Naive thymus-derived CD4-positive, alpha-beta T cell (primary cell): ENCODE measurements around the gene SRP9. TPM values are rescaled to one million over a fixed set of nuclear protein-coding genes. Genes with fewer than 3 reads are reported as not detected.
"Not testable (repeated sequence)": the region's sequence is repeated elsewhere in the genome, so short reads cannot be mapped to it uniquely, and the experiment has no call there.

Experiments
- ATAC-seq: fragments of 150-1000 bp; cut with Tn5 transposase; 2 replicates; pipeline ENCODE4 v1.10.0; 2021; ENCODE audit warnings: mild to moderate bottlenecking, moderate library complexity
- CTCF ChIA-PET: fragments of 350-600 bp; sonication (Branson Sonifier 250); formaldehyde crosslinking; loops from one replicate; lab custom pipeline; 2021; ENCODE audit warnings: antibody characterized with exemption; lab: Charles Lee
- POLR2A ChIA-PET: fragments of 350-600 bp; sonication (Branson Sonifier 250); formaldehyde crosslinking; loops from one replicate; lab custom pipeline; 2021; ENCODE audit warnings: antibody characterized with exemption, inconsistent platforms; lab: Charles Lee
- DNase-seq, 9 donors: peaks; one replicate each; pipeline versions ENCODE4 v3.0.0 to v3.0.0-alpha.2; 2020 to 2022; ENCODE audit warnings: mixed read lengths in 1 of 9
- H3K27ac ChIP-seq: one replicate; pipeline ENCODE4 v1.7.0; 2013; ENCODE audit warnings: mild to moderate bottlenecking, low read depth, low read length, moderate library complexity
- H3K27me3 ChIP-seq, 2 donors: one replicate each; pipeline ENCODE4 v1.7.0; 2013; ENCODE audit warnings: low read length in 2 of 2, mild to moderate bottlenecking in 2 of 2, moderate library complexity in 2 of 2; ENCODE audit not compliant: control insufficient read depth in 2 of 2, insufficient read depth in 2 of 2
- H3K36me3 ChIP-seq, 3 experiments: 1 replicate in 2 of 3; 2 replicates in 1 of 3; pipeline ENCODE4 v1.7.0; 2013; ENCODE audit warnings: low read length in 3 of 3, mild to moderate bottlenecking in 3 of 3, moderate library complexity in 1 of 3; ENCODE audit not compliant: insufficient read depth in 3 of 3, control insufficient read depth in 2 of 3
- H3K4me1 ChIP-seq, 2 donors: one replicate each; pipeline ENCODE4 v1.7.0; 2013; ENCODE audit warnings: low read length in 2 of 2, mild to moderate bottlenecking in 2 of 2, moderate library complexity in 1 of 2; ENCODE audit not compliant: control insufficient read depth in 2 of 2, insufficient read depth in 2 of 2
- H3K4me3 ChIP-seq: 2 replicates; pipeline ENCODE4 v1.7.0; 2013; ENCODE audit warnings: mild to moderate bottlenecking, low read length
- H3K9me3 ChIP-seq, 3 experiments: 1 replicate in 2 of 3; 2 replicates in 1 of 3; pipeline ENCODE4 v1.7.0; 2013; ENCODE audit warnings: low read length in 3 of 3; ENCODE audit not compliant: control insufficient read depth in 2 of 3
- H3K27ac Mint-ChIP-seq, 9 donors: one replicate each; pipeline ENCODE4 v1.8.0; 2020 to 2022; ENCODE audit warnings: mixed read lengths in 9 of 9, mild to moderate bottlenecking in 8 of 9, moderate library complexity in 5 of 9, inconsistent platforms in 2 of 9
- H3K27me3 Mint-ChIP-seq, 5 donors: one replicate each; pipeline ENCODE4 v1.8.0; 2021 to 2022; ENCODE audit warnings: mixed read lengths in 5 of 5, mild to moderate bottlenecking in 1 of 5
- H3K36me3 Mint-ChIP-seq, 5 donors: one replicate each; pipeline ENCODE4 v1.8.0; 2020 to 2022; ENCODE audit warnings: mixed read lengths in 5 of 5, mild to moderate bottlenecking in 3 of 5, inconsistent platforms in 1 of 5
- H3K4me1 Mint-ChIP-seq, 7 donors: one replicate each; pipeline ENCODE4 v1.8.0; 2020 to 2022; ENCODE audit warnings: mixed read lengths in 7 of 7, mild to moderate bottlenecking in 3 of 7, inconsistent platforms in 1 of 7
- H3K4me3 Mint-ChIP-seq, 10 donors: one replicate each; pipeline ENCODE4 v1.8.0; 2020 to 2022; ENCODE audit warnings: mild to moderate bottlenecking in 10 of 10, mixed read lengths in 10 of 10, moderate library complexity in 6 of 10, inconsistent platforms in 2 of 10
- H3K9me3 Mint-ChIP-seq, 11 donors: one replicate each; pipeline ENCODE4 v1.8.0; 2020 to 2022; ENCODE audit warnings: mixed read lengths in 11 of 11, mild to moderate bottlenecking in 4 of 11, inconsistent platforms in 1 of 11, moderate library complexity in 1 of 11
- intact Hi-C, 2 donors: fragments of 100-400 bp; cut with micrococcal nuclease; formaldehyde crosslinking; loops; one replicate each; pipeline ENCODE4 v1.15.1; 2023
- polyA plus RNA-seq, 2 donors: library from polyadenylated mRNA; unstranded; fragments of 300-500 nt; fragmentation: Illumina TruSeq; gene quantifications; one replicate each; pipeline ENCODE4 v1.2.3, GENCODE V29; 2021
- total RNA-seq, 6 experiments: library from RNA in 5 of 6; stranded (reverse) in 5 of 6; gene quantifications; 1 replicate in 5 of 6; 2 replicates in 1 of 6; pipeline ENCODE4 v1.2.3 and lab custom pipeline; 2021 to 2026

Gene SRP9
- total and polyA plus RNA-seq, 7 experiments from 2014 or later, result 76.1 to 349 (median 167) TPM

DNA sequence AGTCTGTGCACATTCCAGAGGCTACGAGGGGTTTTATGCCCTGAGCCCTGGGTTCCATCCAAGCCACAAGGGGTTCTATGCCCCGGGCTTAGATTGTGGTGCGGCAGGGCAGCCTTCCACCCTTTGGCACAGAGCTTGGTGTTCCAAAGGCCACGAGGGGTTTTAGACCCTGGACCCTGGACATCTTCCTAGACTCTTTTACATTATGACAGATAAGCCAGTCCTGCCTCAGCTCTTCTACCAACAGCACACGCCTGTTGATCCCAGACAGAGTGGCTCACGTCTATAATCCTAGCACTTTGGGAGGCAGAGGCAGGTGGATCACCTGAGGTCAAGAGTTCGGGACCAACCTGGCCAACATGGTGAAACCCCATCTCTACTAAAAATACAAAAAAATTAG, 23.5 kb downstream of the SRP9 start:
- H3K9me3 Mint-ChIP-seq, H3K4me1 ChIP-seq, H3K36me3 ChIP-seq, H3K4me3 ChIP-seq, H3K4me3 Mint-ChIP-seq, POLR2A ChIA-PET, H3K27ac ChIP-seq, intact Hi-C loops, H3K4me1 Mint-ChIP-seq, ATAC-seq, CTCF ChIA-PET, H3K27me3 Mint-ChIP-seq, H3K27me3 ChIP-seq, H3K9me3 ChIP-seq, DNase-seq: not testable (repeated sequence)
- H3K27ac Mint-ChIP-seq, result peak overlapping the region in 1 of 9 donors; percentile 18
- peaks cover 0 to 17% (median 2%) of the 10 kb centered on the region in 5 donors for H3K36me3 Mint-ChIP-seq

DNA sequence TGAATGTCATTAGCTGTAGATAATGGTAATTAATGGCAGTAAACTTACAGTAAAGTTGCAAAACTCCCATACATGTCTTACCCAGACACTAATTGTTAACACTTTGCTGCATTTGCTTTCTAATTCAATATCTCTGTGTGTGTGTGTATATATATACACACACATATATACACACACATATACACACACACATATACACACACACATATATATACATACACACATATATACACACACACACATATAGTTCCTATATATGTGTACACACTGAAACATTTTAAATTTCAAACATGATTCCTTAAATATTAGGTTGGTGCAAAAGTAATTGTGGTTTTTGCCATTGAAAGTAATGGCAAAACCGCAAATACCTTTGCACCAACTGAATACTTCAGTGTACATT, 28.6 kb downstream of the SRP9 start:
- DNase-seq, result no peak
- Histone ChIP-seq H3K27me3 (no peaks in the 10 kb centered on the region), H3K27ac (no peak overlapping the region), H3K4me1 (no peaks in the 10 kb centered on the region), H3K36me3 (no peaks in the 10 kb centered on the region), H3K4me3 (no peak overlapping the region), H3K9me3 (no peaks in the 10 kb centered on the region)
- ATAC-seq, result no peak
- Mint-ChIP-seq H3K27ac (no peak overlapping the region), H3K27me3 (peaks cover 0 to 16% (median 0%) of the 10 kb centered on the region in 5 donors), H3K9me3 (no peaks in the 10 kb centered on the region), H3K4me1 (peaks cover 0 to 22% (median 8%) of the 10 kb centered on the region in 7 donors), H3K36me3 (peaks cover 0 to 4% (median 0%) of the 10 kb centered on the region in 5 donors), H3K4me3 (no peak overlapping the region)
- intact Hi-C loops, result no loop called here
- ChIA-PET POLR2A (no interaction called here), CTCF (no interaction called here)

DNA sequence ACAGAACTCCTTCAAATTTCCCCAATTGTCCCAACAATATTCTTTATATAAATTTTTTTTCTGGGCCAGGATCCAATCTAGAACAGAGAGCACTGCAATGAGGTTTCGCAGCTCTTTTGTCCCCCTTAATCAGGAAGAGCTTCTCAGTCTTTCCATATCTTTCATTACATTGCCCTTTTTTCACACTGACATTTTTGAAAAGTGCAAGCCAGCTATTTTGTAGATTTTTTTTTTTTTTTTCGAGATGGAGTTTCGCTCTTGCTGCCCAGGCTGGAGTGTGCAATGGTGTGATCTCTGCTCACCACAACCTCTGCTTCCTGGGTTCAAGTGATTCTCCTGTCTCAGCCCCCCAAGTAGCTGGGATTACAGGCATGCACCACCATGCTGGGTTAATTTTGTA, 29.1 kb downstream of the SRP9 start:
- H3K36me3 ChIP-seq, CTCF ChIA-PET, H3K36me3 Mint-ChIP-seq, H3K4me3 Mint-ChIP-seq, H3K27ac Mint-ChIP-seq, H3K9me3 ChIP-seq, intact Hi-C loops, H3K4me3 ChIP-seq, DNase-seq, H3K4me1 ChIP-seq, ATAC-seq, H3K9me3 Mint-ChIP-seq, H3K27me3 ChIP-seq, H3K27ac ChIP-seq: not testable (repeated sequence)
- H3K4me1 Mint-ChIP-seq, result peaks cover 0 to 22% (median 8%) of the 10 kb centered on the region in 7 donors
- POLR2A ChIA-PET, result interaction anchor here (0.7 kb wide), 1 partner anchor 200 kb away, joined by 3 read pairs; no protein-coding TSS in a partner anchor
- H3K27me3 Mint-ChIP-seq, result peaks cover 0 to 21% (median 0%) of the 10 kb centered on the region in 5 donors

DNA sequence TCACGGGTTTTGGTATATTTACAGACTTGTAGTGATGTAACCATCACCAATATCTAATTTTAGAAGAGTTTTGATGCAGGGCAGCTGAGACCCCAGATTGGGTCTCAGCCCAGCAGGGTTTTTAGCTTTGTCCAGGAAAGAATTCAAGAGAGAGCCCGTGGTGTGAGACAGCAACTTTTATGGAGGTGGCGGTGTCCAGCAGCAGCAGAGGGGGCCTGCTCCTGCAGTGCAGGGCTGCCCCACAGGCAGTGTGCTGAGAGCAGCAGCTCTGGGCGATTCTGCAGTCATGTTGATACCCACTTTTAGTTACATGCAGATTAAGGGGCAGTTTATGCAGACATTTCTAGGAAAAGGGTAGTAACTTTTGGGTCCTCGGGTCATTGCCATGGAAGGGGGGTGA, 30.5 kb downstream of the SRP9 start:
- CTCF ChIA-PET, result no interaction called here
- POLR2A ChIA-PET, result interaction anchor here (4.4 kb wide), 1 partner anchor 30 kb away, joined by 30 read pairs; the partner anchor contains the start of gene SRP9
- H3K27ac ChIP-seq, result no peak overlapping the region
- no peaks in the 10 kb centered on the region for H3K9me3 ChIP-seq
- ATAC-seq (no peak), DNase-seq (no peak)
- H3K27me3 ChIP-seq, result no peaks in the 10 kb centered on the region
- no peak overlapping the region for H3K27ac Mint-ChIP-seq
- peaks cover 0 to 19% (median 8%) of the 10 kb centered on the region in 7 donors for H3K4me1 Mint-ChIP-seq
- no peak overlapping the region for H3K4me3 ChIP-seq
- intact Hi-C loops, result no loop called here
- H3K36me3 Mint-ChIP-seq, result peaks cover 0 to 4% (median 0%) of the 10 kb centered on the region in 5 donors
- H3K9me3 Mint-ChIP-seq, result no peaks in the 10 kb centered on the region
- peaks cover 0 to 23% (median 0%) of the 10 kb centered on the region in 5 donors for H3K27me3 Mint-ChIP-seq
- no peaks in the 10 kb centered on the region for H3K36me3 ChIP-seq
- no peaks in the 10 kb centered on the region for H3K4me1 ChIP-seq
- H3K4me3 Mint-ChIP-seq, result peak overlapping the region in 6 of 10 donors; percentile 1 to 86 (median 40)

DNA sequence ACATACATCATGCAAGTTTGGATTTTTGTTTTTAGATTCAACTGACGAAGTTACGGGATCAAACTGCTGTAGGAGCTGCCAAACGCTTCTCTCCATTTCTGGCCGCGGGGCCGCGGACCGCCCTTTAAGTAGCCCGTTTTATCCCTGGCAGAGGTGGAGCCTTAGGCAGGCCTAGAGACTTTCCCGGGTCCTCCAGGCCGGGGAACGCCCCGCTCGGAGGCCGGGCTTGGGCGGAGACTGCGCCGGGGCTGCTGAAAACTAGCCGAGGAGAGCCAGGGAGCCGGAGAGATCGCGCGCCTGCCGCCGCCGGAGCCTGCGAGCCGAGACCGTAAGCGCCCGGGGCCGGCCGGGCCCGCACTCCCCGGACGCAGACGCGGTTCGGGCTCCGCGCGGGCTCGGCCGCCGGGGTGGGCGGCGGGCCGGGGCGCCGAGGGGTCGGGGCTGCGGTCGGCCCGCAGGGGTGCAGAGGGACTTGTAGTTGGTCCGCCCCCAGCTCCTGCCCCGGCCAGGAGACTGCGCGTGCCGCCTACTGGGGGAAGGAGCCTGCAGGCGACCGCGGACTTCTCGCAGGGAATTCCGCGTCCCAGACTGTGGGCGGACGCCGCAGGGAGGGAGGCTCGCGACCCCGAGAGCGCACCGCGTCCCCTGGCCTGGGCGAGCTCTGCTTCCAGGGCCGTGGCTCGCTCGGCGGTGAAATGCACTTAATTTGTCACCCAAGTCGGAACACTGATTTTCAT, 32.4 kb downstream of the SRP9 start, which contains the start of gene EPHX1:
Gene EPHX1 (plus strand): TSS at position 283 of the 737 bp plus-strand sequence. CDS start 18,606 bp downstream, outside the sequence.
- no peaks in the 10 kb centered on the region for H3K36me3 ChIP-seq
- Mint-ChIP-seq H3K27me3 (peaks cover 0 to 23% (median 0%) of the 10 kb centered on the region in 5 donors), H3K36me3 (no peaks in the 10 kb centered on the region), H3K4me3 (peak within 1 kb of the TSS; percentile 77 to 89 (median 85)), H3K4me1 (peaks cover 0 to 19% (median 8%) of the 10 kb centered on the region in 7 donors), H3K9me3 (no peaks in the 10 kb centered on the region), H3K27ac (peak within 1 kb of the TSS in 7 of 9 donors; percentile 8 to 61 (median 34))
- peak; percentile 89 for ATAC-seq
- H3K4me3 ChIP-seq, result peak within 1 kb of the TSS; percentile 41
- H3K4me1 ChIP-seq, result no peaks in the 10 kb centered on the region
- H3K9me3 ChIP-seq, result no peaks in the 10 kb centered on the region
- intact Hi-C loops, result loop anchor here (1.0 to 10.0 kb wide), 4 partner anchors 33 to 336 kb away; partner anchors contain the start of gene SRP9 (in 2 of the 2)
- H3K27ac ChIP-seq, result peak within 1 kb of the TSS; percentile 29
- CTCF ChIA-PET, result interaction anchor here (1.0 kb wide), 1 partner anchor 32 kb away, joined by 3 read pairs; no protein-coding TSS in a partner anchor
- peak; percentile 35 to 78 (median 54) for DNase-seq
- POLR2A ChIA-PET, result interaction anchor here (0.6 to 4.4 kb wide), 2 partner anchors 32 to 44 kb away, joined by 3 to 30 read pairs; partner anchors contain the start of gene SRP9
- H3K27me3 ChIP-seq, result no peaks in the 10 kb centered on the region

DNA sequence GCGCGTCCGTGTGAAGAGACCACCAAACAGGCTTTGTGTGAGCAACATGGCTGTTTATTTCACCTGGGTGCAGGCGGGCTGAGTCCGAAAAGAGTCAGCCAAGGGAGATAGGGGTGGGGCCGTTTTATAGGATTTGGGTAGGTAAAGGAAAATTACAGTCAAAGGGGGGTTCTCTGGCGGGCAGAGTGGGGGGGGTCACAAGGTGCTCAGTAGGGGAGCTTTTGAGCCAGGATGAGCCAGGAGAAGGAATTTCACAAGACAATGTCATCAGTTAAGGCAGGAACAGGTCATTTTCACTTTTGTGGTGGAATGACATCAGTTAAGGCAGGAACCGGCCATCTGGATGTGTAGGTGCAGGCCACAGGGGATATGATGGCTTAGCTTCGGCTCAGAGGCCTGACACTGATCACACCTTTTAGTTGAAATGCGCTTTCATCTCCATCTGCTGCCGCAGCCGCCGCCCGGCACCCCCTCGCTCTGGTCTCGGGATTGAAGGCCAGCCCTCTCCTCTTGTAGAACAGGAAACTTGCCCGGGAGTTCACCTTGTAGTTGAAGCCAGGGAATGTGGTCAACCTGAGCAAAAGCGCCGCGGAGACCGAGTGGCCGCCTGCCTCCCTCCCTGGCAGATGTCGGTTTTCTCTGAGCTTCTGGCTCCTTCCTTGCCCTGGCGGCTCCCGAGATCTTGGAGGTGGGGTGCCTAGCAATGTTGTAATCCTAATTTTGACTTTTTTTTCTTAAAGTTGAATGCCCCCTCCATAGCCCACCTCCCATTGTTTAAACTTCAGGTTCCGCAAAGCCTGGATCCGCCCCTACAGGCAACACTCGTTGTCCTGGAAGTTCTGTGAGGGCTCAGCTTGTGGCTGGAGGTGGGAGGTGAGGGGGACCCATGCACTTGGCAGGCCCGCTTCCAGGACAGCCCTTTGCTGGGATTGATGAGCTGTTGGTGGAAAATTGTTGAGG, 33.2 kb downstream of the SRP9 start:
- not testable (repeated sequence) for H3K9me3 Mint-ChIP-seq, H3K36me3 ChIP-seq, H3K36me3 Mint-ChIP-seq, DNase-seq, H3K4me1 ChIP-seq, H3K27me3 ChIP-seq, ATAC-seq, H3K9me3 ChIP-seq
- Histone ChIP-seq H3K4me3 (peak overlapping the region; percentile 39), H3K27ac (peak overlapping the region; percentile 29)
- intact Hi-C loops, result loop anchor here (1.0 to 10.0 kb wide), 4 partner anchors 34 to 337 kb away; partner anchors contain the start of gene SRP9 (in 2 of the 2)
- ChIA-PET POLR2A (interaction anchor here (0.6 to 4.4 kb wide), 3 partner anchors 33 to 343 kb away, joined by 3 to 30 read pairs (median 3); partner anchors contain the start of gene SRP9), CTCF (interaction anchor here (1.0 kb wide), 1 partner anchor 33 kb away, joined by 3 read pairs; no protein-coding TSS in a partner anchor)
- peak overlapping the region; percentile 77 to 89 (median 84) for H3K4me3 Mint-ChIP-seq
- peak overlapping the region in 3 of 9 donors; percentile 29 to 54 (median 45) for H3K27ac Mint-ChIP-seq
- H3K4me1 Mint-ChIP-seq, result peaks cover 0 to 19% (median 8%) of the 10 kb centered on the region in 7 donors
- peaks cover 0 to 23% (median 0%) of the 10 kb centered on the region in 5 donors for H3K27me3 Mint-ChIP-seq
